Gastroesophageal sphincter (tissue), 4 donors: ENCODE results near the gene AMY1B. TPM values are rescaled to one million over a fixed set of nuclear protein-coding genes. Genes with fewer than 3 reads are reported as not detected.
"Not testable (repeated sequence)": the region's sequence is repeated elsewhere in the genome, so short reads cannot be mapped to it uniquely, and the experiment has no call there.

Source experiments
- ATAC-seq: fragments of 150-250 bp; one replicate; pipeline ENCODE4 v1.9.1; 2016; ENCODE audit warnings: mild to moderate bottlenecking, moderate library complexity
- H3K27ac ChIP-seq, 4 donors: fragments of 200-600 bp; sonication (generic) in 3 of 4; 1 replicate in 3 of 4; 2 replicates in 1 of 4; pipeline ENCODE4 v1.5.1; 2016 to 2019
- H3K27me3 ChIP-seq: fragments of 200-600 bp; sonication (generic); one replicate; pipeline ENCODE4 v1.5.1; 2019
- H3K36me3 ChIP-seq, 2 donors: fragments of 200-600 bp; sonication (generic); one replicate each; pipeline ENCODE4 v1.5.1; 2019; ENCODE audit warnings: control low read depth in 1 of 2
- H3K4me1 ChIP-seq, 3 donors: fragments of 200-600 bp; sonication (generic); 1 replicate in 2 of 3; 2 replicates in 1 of 3; pipeline ENCODE4 v1.5.1; 2016 to 2019; ENCODE audit warnings: control low read depth in 2 of 3
- H3K4me3 ChIP-seq, 2 donors: fragments of 200-600 bp; sonication (generic); one replicate each; pipeline ENCODE4 v1.5.1; 2019; ENCODE audit warnings: mild to moderate bottlenecking in 1 of 2, moderate library complexity in 1 of 2
- H3K9me3 ChIP-seq, 3 donors: fragments of 200-600 bp; sonication (generic); one replicate each; pipeline ENCODE4 v1.5.1; 2017 to 2019; ENCODE audit warnings: control low read depth in 2 of 3
- WGBS, 2 donors: methylation state at CpG; one replicate each; pipeline ENCODE4 v1.1.5; 2018; ENCODE audit warnings: low coverage in 1 of 2; 5-methylcytosine and 5-hydroxymethylcytosine counted together
- small RNA-seq, 4 donors: library from RNA; depleted of rRNA; stranded (forward); fragments of <200 nt; gene quantifications; one replicate each; pipeline ENCODE3, GENCODE V24; 2016
- total RNA-seq, 4 donors: library from RNA; depleted of rRNA; stranded (reverse); fragments of >200 nt; gene quantifications; one replicate each; pipeline ENCODE4 v1.1.0, GENCODE V29; 2016

AMY1B gene
- total RNA-seq, 4 donors from 2014 or later, result not detected

DNA sequence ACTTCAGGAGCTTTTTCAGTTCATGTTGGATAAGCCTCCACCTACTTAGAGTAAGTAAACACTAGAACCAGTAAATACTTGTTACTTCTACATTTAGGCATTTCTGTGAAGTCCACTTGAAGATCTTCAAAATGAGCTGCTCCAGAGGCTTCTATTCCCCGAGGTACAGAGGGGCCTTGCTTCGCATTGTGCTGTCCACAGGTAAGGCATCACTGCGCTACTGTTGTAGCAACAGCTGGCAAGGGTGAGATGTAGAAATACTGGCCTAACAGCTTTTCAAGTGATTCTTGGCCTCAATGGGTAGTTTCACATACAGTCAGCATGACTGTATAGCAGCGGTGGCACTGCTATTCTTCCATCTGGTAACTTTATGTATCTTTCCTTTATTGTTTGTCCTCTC lies 45.1 kb downstream of the AMY1B start:
- not testable (repeated sequence) for ATAC-seq, H3K27ac ChIP-seq, H3K27me3 ChIP-seq, H3K4me1 ChIP-seq, H3K9me3 ChIP-seq, H3K36me3 ChIP-seq, H3K4me3 ChIP-seq
- WGBS, 2 donors, result no CpG with 5 or more reads among the region's 4 CpGs

GRCh38 chr1:103650305-103650704 lies 45.7 kb downstream of the AMY1B start:
- not testable (repeated sequence) for H3K9me3 ChIP-seq, ATAC-seq, H3K4me3 ChIP-seq, H3K27me3 ChIP-seq, H3K27ac ChIP-seq, H3K4me1 ChIP-seq, H3K36me3 ChIP-seq
- no CpG with 5 or more reads among the region's 3 CpGs for WGBS, 2 donors

GRCh38 chr1:103643908-103644307 lies 52.1 kb downstream of the AMY1B start:
- H3K27me3 ChIP-seq, ATAC-seq, H3K9me3 ChIP-seq, H3K4me1 ChIP-seq, H3K27ac ChIP-seq, H3K4me3 ChIP-seq, H3K36me3 ChIP-seq: not testable (repeated sequence)
- no CpG with 5 or more reads among the region's 3 CpGs for WGBS, 2 donors

GRCh38 chr1:103641194-103641593 lies 54.8 kb downstream of the AMY1B start:
- H3K27ac ChIP-seq, H3K36me3 ChIP-seq, ATAC-seq, H3K27me3 ChIP-seq, H3K4me3 ChIP-seq, H3K4me1 ChIP-seq, H3K9me3 ChIP-seq: not testable (repeated sequence)
- no CpG with 5 or more reads among the region's 3 CpGs for WGBS, 2 donors

Small RNA genes lying within 50 kb of the gene (small RNA-seq; reads per million reads assigned to genes)
- 0 reads per million in 4 donors for gene AC105272.1

Other genes starting within 250 kb of the AMY1B start
- gene RNPC3, start 170.5 kb downstream of the AMY1B start, total RNA-seq, result 10 to 100 TPM in 3 of 4 donors, 1 to 10 TPM in 1; 9.3 to 56.2 (median 19.3) TPM
- 10 to 100 TPM; 31.4 to 59.6 (median 44.3) TPM for gene AMY2B, start 124.6 kb downstream of the AMY1B start, total RNA-seq
- 1 to 10 TPM in 1 of 4 donors, not detected in 3; 1.9 TPM for gene AMY2A, start 78.8 kb downstream of the AMY1B start, total RNA-seq
- not detected for gene AMY1A, start 40.5 kb downstream of the AMY1B start, total RNA-seq
- not detected for gene AMY1C, start 53.7 kb upstream of the AMY1B start, total RNA-seq